ENCODE data around the gene TRPC4AP.
"Not testable (repeated sequence)": the region's sequence is repeated elsewhere in the genome, so short reads cannot be mapped to it uniquely, and the experiment has no call there.

TRPC4AP gene

GRCh38 chr20:35084998-35085397 is 7.6 kb downstream of the TRPC4AP start:
- no peaks in the 10 kb centered on the region for H3K36me3 ChIP-seq (replicated peaks; ENCODE audit: insufficient read depth, low read length)
- peaks cover 87% of the 10 kb centered on the region for H3K79me2 ChIP-seq (ENCODE audit: low read length)
- H2AFZ ChIP-seq (ENCODE audit: low read length): no peak overlapping the region
- TF ChIP-seq EZH2phosphoT487 (IDR thresholded peaks at IDR 0.05; ENCODE audit: low read length) (no peak), CTCF (IDR thresholded peaks at IDR 0.05; ENCODE audit: low read length) (no peak), EZH2 (optimal IDR thresholded peaks at IDR 0.05; ENCODE audit: low read depth, low read length) (no peak)
- no peak overlapping the region for H3K4me3 ChIP-seq (ENCODE audit: low read length)
- no peaks in the 10 kb centered on the region for H3K9me3 ChIP-seq (replicated peaks; ENCODE audit: insufficient read depth, low read length)
- DNase-seq: no peak
- no peaks in the 10 kb centered on the region for H3F3A ChIP-seq (ENCODE audit: insufficient read depth, low read length)
- H3K9ac ChIP-seq (ENCODE audit: low read length): no peak overlapping the region
- H3K27me3 ChIP-seq (replicated peaks; ENCODE audit: insufficient read depth, low read length): no peaks in the 10 kb centered on the region
- peaks cover 6% of the 10 kb centered on the region; the same call in 1 of the 2 replicates for H4K20me1 ChIP-seq (ENCODE audit: insufficient read depth, low read length)
- H3K4me1 ChIP-seq (ENCODE audit: low read length): peaks cover 3% of the 10 kb centered on the region; the same call in 1 of the 2 replicates
- no peak overlapping the region for H3K27ac ChIP-seq (ENCODE audit: low read length)
- no peak overlapping the region for H3K4me2 ChIP-seq (ENCODE audit: low read depth, low read length)
- no peaks in the 10 kb centered on the region for H3K9me2 ChIP-seq (replicated peaks; ENCODE audit: insufficient read depth, low read length)

- not testable (repeated sequence) for H4K20me1 ChIP-seq (ENCODE audit: insufficient read depth, low read length); H3K9me2 ChIP-seq (replicated peaks; ENCODE audit: insufficient read depth, low read length); H3K4me2 ChIP-seq (ENCODE audit: low read depth, low read length); DNase-seq; H3K4me3 ChIP-seq (ENCODE audit: low read length); H3K27me3 ChIP-seq (replicated peaks; ENCODE audit: insufficient read depth, low read length); H3K27ac ChIP-seq (ENCODE audit: low read length); H3K36me3 ChIP-seq (replicated peaks; ENCODE audit: insufficient read depth, low read length); H3K4me1 ChIP-seq (ENCODE audit: low read length); H2AFZ ChIP-seq (ENCODE audit: low read length); H3F3A ChIP-seq (ENCODE audit: insufficient read depth, low read length); H3K9me3 ChIP-seq (replicated peaks; ENCODE audit: insufficient read depth, low read length); H3K9ac ChIP-seq (ENCODE audit: low read length)
- peaks cover 76% of the 10 kb centered on the region for H3K79me2 ChIP-seq (ENCODE audit: low read length)
Observed at GRCh38 chr20:35080348-35080642, 12.3 kb downstream of the TRPC4AP start.

GRCh38 chr20:35079472-35080347 is 12.9 kb downstream of the TRPC4AP start:
- H3K9me2 ChIP-seq (replicated peaks; ENCODE audit: insufficient read depth, low read length): no peaks in the 10 kb centered on the region
- peaks cover 70% of the 10 kb centered on the region for H3K79me2 ChIP-seq (ENCODE audit: low read length)
- no peak overlapping the region for H3K4me3 ChIP-seq (ENCODE audit: low read length)
- no peaks in the 10 kb centered on the region for H3F3A ChIP-seq (ENCODE audit: insufficient read depth, low read length)
- 0 out of 2 replicates have a peak, but pooled peaks cover 6% of the 10 kb centered on the region for H4K20me1 ChIP-seq (ENCODE audit: insufficient read depth, low read length)
- H3K27ac ChIP-seq (ENCODE audit: low read length): no peak overlapping the region
- H3K27me3 ChIP-seq (replicated peaks; ENCODE audit: insufficient read depth, low read length): no peaks in the 10 kb centered on the region
- H3K4me1 ChIP-seq (ENCODE audit: low read length): peaks cover 3% of the 10 kb centered on the region; the same call in 1 of the 2 replicates
- no peak overlapping the region for H3K9ac ChIP-seq (ENCODE audit: low read length)
- H3K4me2 ChIP-seq (ENCODE audit: low read depth, low read length): no peak overlapping the region
- no peak overlapping the region for H2AFZ ChIP-seq (ENCODE audit: low read length)
- peaks cover 5% of the 10 kb centered on the region; the same call in 1 of the 2 replicates for H3K36me3 ChIP-seq (replicated peaks; ENCODE audit: insufficient read depth, low read length)
- no peak for TF ChIP-seq CTCF (IDR thresholded peaks at IDR 0.05; ENCODE audit: low read length)
- TF ChIP-seq EZH2phosphoT487 (IDR thresholded peaks at IDR 0.05; ENCODE audit: low read length): no peak
- TF ChIP-seq EZH2 (optimal IDR thresholded peaks at IDR 0.05; ENCODE audit: low read depth, low read length): no peak
- no peaks in the 10 kb centered on the region for H3K9me3 ChIP-seq (replicated peaks; ENCODE audit: insufficient read depth, low read length)
- no peak for DNase-seq

GRCh38 chr20:35077872-35078271 is 14.7 kb downstream of the TRPC4AP start:
- Histone ChIP-seq H3K4me2 (ENCODE audit: low read depth, low read length) (no peak overlapping the region), H3K4me3 (ENCODE audit: low read length) (no peak overlapping the region), H4K20me1 (ENCODE audit: insufficient read depth, low read length) (0 out of 2 replicates have a peak, but pooled peaks cover 6% of the 10 kb centered on the region), H3K4me1 (ENCODE audit: low read length) (peaks cover 3% of the 10 kb centered on the region; the same call in 1 of the 2 replicates), H2AFZ (ENCODE audit: low read length) (no peak overlapping the region), H3K9me3 (replicated peaks; ENCODE audit: insufficient read depth, low read length) (no peaks in the 10 kb centered on the region), H3K36me3 (replicated peaks; ENCODE audit: insufficient read depth, low read length) (peaks cover 5% of the 10 kb centered on the region; the same call in 1 of the 2 replicates), H3K27me3 (replicated peaks; ENCODE audit: insufficient read depth, low read length) (no peaks in the 10 kb centered on the region), H3K9ac (ENCODE audit: low read length) (no peak overlapping the region), H3K9me2 (replicated peaks; ENCODE audit: insufficient read depth, low read length) (no peaks in the 10 kb centered on the region), H3K79me2 (ENCODE audit: low read length) (peaks cover 57% of the 10 kb centered on the region), H3K27ac (ENCODE audit: low read length) (no peak overlapping the region), H3F3A (ENCODE audit: insufficient read depth, low read length) (no peaks in the 10 kb centered on the region)
- no peak for TF ChIP-seq EZH2phosphoT487 (IDR thresholded peaks at IDR 0.05; ENCODE audit: low read length)
- no peak for TF ChIP-seq CTCF (IDR thresholded peaks at IDR 0.05; ENCODE audit: low read length)
- TF ChIP-seq EZH2 (optimal IDR thresholded peaks at IDR 0.05; ENCODE audit: low read depth, low read length): no peak
- no peak for DNase-seq
